Adrenal gland (tissue), 12 donors: Measurements from ENCODE around the gene CYP26B1. TPM values are rescaled to one million over a fixed set of nuclear protein-coding genes. Genes with fewer than 3 reads are reported as not detected.
"Not testable (repeated sequence)": the region's sequence is repeated elsewhere in the genome, so short reads cannot be mapped to it uniquely, and the experiment has no call there.

Source experiments
- DNase-seq, 7 donors: peaks; one replicate each; pipeline ENCODE4 v3.0.0-alpha.2; 2019 to 2020
- H3K27ac ChIP-seq, 5 donors: fragments of 200-600 bp; sonication (generic) in 4 of 5; 1 replicate in 3 of 5; 2 replicates in 2 of 5; pipeline versions ENCODE4 v1.5.1 to v1.8.0; 2016 to 2020; ENCODE audit warnings: mild to moderate bottlenecking in 1 of 5
- H3K27me3 ChIP-seq: fragments of 200-600 bp; 2 replicates; pipeline ENCODE4 v1.8.0; 2021
- H3K36me3 ChIP-seq, 2 donors: fragments of 200-600 bp; replicated peaks in 1 of 2; 1 replicate in 1 of 2; 2 replicates in 1 of 2; pipeline versions ENCODE4 v1.5.1 to v1.8.0; 2018 to 2022
- H3K4me1 ChIP-seq, 2 donors: fragments of 200-600 bp; replicated peaks in 1 of 2; 1 replicate in 1 of 2; 2 replicates in 1 of 2; pipeline versions ENCODE4 v1.5.1 to v1.8.0; 2018 to 2021
- H3K4me3 ChIP-seq, 4 donors: fragments of 200-600 bp; sonication (generic) in 3 of 4; one replicate each; pipeline ENCODE4 v1.5.1; 2016 to 2018
- H3K9me3 ChIP-seq, 3 donors: fragments of 200-600 bp; sonication (generic) in 1 of 3; replicated peaks in 1 of 3; 1 replicate in 2 of 3; 2 replicates in 1 of 3; pipeline versions ENCODE4 v1.5.1 to v1.8.0; 2016 to 2021
- POLR2A ChIP-seq, 2 donors: fragments of 450-650 bp; IDR thresholded peaks; one replicate each; pipeline ENCODE4 v1.6.1; 2017; ENCODE audit warnings: antibody characterized with exemption in 2 of 2, mild to moderate bottlenecking in 2 of 2, moderate library complexity in 1 of 2
- WGBS, 4 donors: extraction: QIAGEN DNeasy Blood & Tissue Kit in 2 of 4; methylation state at CpG; one replicate each; pipeline versions ENCODE4 v1.1.5 to v1.1.7; 2013 to 2017; 5-methylcytosine and 5-hydroxymethylcytosine counted together
- intact Hi-C, 2 donors: fragments of 100-400 bp; cut with DNase I; formaldehyde crosslinking; loops; one replicate each; pipeline versions ENCODE4 v1.14.1 to v1.15.0; 2022 to 2023
- polyA plus RNA-seq, 3 donors: library from polyadenylated mRNA; stranded (reverse); fragments of 200-250 nt in 2 of 3; fragments of 350-450 nt in 1 of 3; fragmentation: Illumina TruSeq in 1 of 3; extraction: RNeasy Lipid Tissue Mini Kit (QIAGEN cat#74804) in 1 of 3; gene quantifications; one replicate each; pipeline ENCODE4 v1.2.3, GENCODE V29; 2013 to 2014
- total RNA-seq, 9 donors: library from RNA; depleted of rRNA in 4 of 9; stranded (reverse); fragments of >200 nt in 4 of 9; fragments of 120-200 nt in 1 of 9; fragmentation: NEBNext Ultra II Directional in 1 of 9; extraction: Animal tissue kit (Norgen Biotek cat#: 25700) in 1 of 9; gene quantifications; one replicate each; pipeline versions ENCODE4 v1.1.0 to v1.2.4, GENCODE V29; 2013 to 2023
- TF ChIP-seq, protein P1 (sequence below), 6 experiments: fragments of 450-650 bp in 4 of 6; fragments of 200-600 bp in 2 of 6; sonication (generic) in 1 of 6; IDR thresholded peaks; 1 replicate in 5 of 6; 2 replicates in 1 of 6; pipeline versions ENCODE4 v1.5.1 to v1.8.0; 2016 to 2021; ENCODE audit warnings: antibody characterized with exemption in 6 of 6, mild to moderate bottlenecking in 2 of 6, moderate library complexity in 1 of 6
- donor health status: healthy with polysubstance abuse.
- donor health status: Bipolar disorder and iron deficiency.
- donor health status: DM: yes; HTN: yes; CAD: no.
- donor health status: DM: no; HTN: no; CAD: no.
- donor health status: DM: no; HTN: no; CAD: no.
- donor health status: DM: yes; HTN: yes; CAD: no.

CYP26B1 gene
- total and polyA plus RNA-seq, 12 donors, result 0.53 to 30.3 (median 10.7) TPM

DNA sequence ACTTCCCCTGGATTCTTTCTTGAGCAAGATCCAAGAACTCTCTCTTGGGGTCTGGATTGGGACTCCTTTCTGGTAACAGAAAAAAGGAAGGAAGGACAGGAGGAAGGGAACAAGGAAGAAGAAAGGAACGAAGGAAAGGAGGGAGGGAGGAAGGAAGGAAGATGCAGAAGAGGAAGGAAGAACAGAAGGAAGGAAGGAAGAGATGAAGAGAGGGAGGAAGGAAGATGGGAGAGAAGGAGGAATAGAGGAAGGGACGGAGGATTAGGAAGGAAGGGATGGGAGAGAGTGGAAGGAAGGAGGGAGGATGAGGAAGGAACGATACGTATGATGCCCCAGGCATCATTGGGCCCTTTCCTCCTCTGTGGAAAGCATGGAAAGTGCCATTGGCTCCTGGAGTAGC lies 58.6 kb downstream of the CYP26B1 start:
- Histone ChIP-seq H3K27ac (no peak overlapping the region), H3K4me3 (no peak overlapping the region), H3K36me3 (no peaks in the 10 kb centered on the region), H3K27me3 (no peaks in the 10 kb centered on the region), H3K4me1 (no peaks in the 10 kb centered on the region), H3K9me3 (no peaks in the 10 kb centered on the region)
- 67 to 81% (median 73%) methylated on average over 4 of the region's 4 CpGs for WGBS, 4 donors
- DNase-seq, result no peak
- TF ChIP-seq POLR2A (IDR thresholded peaks at IDR 0.05), result no peak
- TF ChIP-seq, protein P1, sequence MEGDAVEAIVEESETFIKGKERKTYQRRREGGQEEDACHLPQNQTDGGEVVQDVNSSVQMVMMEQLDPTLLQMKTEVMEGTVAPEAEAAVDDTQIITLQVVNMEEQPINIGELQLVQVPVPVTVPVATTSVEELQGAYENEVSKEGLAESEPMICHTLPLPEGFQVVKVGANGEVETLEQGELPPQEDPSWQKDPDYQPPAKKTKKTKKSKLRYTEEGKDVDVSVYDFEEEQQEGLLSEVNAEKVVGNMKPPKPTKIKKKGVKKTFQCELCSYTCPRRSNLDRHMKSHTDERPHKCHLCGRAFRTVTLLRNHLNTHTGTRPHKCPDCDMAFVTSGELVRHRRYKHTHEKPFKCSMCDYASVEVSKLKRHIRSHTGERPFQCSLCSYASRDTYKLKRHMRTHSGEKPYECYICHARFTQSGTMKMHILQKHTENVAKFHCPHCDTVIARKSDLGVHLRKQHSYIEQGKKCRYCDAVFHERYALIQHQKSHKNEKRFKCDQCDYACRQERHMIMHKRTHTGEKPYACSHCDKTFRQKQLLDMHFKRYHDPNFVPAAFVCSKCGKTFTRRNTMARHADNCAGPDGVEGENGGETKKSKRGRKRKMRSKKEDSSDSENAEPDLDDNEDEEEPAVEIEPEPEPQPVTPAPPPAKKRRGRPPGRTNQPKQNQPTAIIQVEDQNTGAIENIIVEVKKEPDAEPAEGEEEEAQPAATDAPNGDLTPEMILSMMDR (IDR thresholded peaks at IDR 0.05), result no peak
- intact Hi-C loops, result no loop called here

DNA sequence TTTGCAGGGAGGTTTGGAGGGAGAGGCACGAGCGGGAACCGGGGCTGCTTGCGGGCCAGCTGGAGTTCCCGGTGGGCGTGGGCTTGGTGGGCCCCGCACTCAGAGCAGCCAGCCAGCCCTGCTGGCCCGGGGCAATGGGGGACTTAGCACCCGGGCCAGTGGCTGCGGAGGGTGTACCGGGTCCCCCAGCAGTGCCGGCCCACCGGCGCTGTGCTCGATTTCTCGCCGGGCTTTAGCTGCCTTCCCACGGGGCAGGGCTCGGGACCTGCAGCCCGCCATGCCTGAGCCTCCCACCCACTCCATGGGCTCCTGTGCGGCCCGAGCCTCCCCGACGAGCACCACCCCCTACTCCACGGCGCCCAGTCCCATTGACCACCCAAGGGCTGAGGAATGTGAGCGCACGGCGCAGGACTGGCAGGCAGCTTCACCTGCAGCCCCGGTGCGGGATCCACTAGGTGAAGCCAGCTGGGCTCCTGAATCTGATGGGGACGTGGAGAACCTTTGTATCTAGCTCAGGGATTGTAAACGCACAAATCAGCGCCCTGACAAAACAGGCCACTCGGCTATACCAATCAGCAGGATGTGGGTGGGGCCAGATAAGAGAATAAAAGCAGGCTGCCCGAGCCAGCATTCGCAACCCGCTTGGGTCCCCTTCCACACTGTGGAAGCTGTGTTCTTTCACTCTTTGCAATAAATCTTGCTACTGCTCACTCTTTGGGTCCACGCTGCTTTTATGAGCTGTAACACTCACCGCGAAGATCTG lies 60.6 kb downstream of the CYP26B1 start:
- 74 to 90% (median 86%) methylated on average over 10 to 38 of the region's 41 CpGs for WGBS, 4 donors
- DNase-seq, H3K4me1 ChIP-seq, H3K27me3 ChIP-seq, H3K9me3 ChIP-seq, intact Hi-C loops, H3K27ac ChIP-seq, H3K4me3 ChIP-seq, H3K36me3 ChIP-seq: not testable (repeated sequence)

DNA sequence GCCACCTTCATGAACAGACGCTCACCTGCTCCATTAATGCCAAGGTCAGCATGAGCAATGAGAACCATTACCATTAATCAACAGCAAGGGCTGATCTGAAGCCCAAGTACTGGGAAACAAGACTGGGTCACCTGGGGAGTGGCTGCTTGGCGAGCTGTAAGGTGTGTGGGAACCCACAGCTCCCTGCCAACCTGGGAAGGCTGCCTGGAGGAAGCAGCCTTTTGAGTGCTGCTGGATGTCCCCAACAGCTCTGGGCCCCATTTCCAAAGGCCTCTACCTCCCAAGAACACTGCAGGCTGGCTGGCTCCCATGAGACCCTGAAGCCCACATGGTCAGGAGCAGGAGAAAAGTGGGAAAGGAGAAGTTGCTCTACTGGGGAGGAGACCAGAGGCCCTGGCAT lies 62.1 kb downstream of the CYP26B1 start:
- no peaks in the 10 kb centered on the region for H3K27me3 ChIP-seq
- TF ChIP-seq, protein P1 (IDR thresholded peaks at IDR 0.05), result no peak
- TF ChIP-seq POLR2A (IDR thresholded peaks at IDR 0.05), result no peak
- H3K4me3 ChIP-seq, result no peak overlapping the region
- no peaks in the 10 kb centered on the region for H3K36me3 ChIP-seq
- WGBS, 4 donors, result 67 to 83% (median 74%) methylated on average over 2 of the region's 2 CpGs
- H3K27ac ChIP-seq, result no peak overlapping the region
- no peak for DNase-seq
- no peaks in the 10 kb centered on the region for H3K4me1 ChIP-seq
- intact Hi-C loops, result no loop called here
- H3K9me3 ChIP-seq, result no peaks in the 10 kb centered on the region

DNA sequence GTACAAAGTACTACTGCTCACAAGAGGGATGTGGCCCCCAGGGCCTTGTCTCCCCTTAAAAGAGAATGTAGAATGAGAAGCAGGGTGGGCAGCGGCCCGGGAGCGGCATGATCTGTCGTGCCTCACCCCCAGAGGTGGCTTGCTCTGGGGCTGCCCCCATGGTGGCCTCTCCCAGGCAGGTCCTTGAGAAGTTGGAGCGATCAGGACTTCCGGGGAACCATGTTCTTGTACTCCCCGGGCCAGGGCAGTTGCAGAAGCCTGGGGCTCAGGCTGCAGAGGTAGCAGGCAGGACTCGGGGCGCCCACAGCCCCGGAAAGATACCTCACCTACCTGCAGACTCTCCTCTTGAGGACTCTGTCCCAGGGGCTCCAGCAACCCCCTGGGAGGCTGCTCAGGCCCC lies 62.6 kb downstream of the CYP26B1 start:
- H3K27ac ChIP-seq, result no peak overlapping the region
- intact Hi-C loops, result no loop called here
- H3K9me3 ChIP-seq, result no peaks in the 10 kb centered on the region
- 84 to 95% (median 89%) methylated on average over 7 to 10 of the region's 10 CpGs for whole genome bisulfite sequencing, 4 donors
- no peaks in the 10 kb centered on the region for H3K36me3 ChIP-seq
- no peaks in the 10 kb centered on the region for H3K27me3 ChIP-seq
- TF ChIP-seq, protein P1 (IDR thresholded peaks at IDR 0.05), result no peak
- no peak for TF ChIP-seq POLR2A (IDR thresholded peaks at IDR 0.05)
- H3K4me3 ChIP-seq, result no peak overlapping the region
- DNase-seq, result no peak
- H3K4me1 ChIP-seq, result no peaks in the 10 kb centered on the region

DNA sequence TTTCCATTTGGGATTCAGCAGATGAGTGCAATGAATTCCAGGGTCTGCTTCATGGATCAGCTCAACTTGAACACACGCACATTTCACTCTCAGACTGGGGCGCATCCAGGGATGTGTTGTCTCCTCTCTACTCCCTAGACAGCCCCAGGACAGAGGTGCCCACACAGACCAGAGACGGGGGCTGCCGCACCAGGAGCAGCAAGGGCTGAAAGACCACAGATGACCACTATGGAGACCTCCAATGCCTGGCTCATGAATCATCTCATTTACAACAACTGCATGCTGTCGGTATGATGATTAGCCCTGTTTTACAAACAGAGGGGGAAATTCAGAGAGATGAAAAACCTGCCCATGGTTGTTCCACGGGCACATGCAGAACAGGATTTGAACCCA lies 63.1 kb downstream of the CYP26B1 start:
- no peaks in the 10 kb centered on the region for H3K27me3 ChIP-seq
- no peak overlapping the region for H3K27ac ChIP-seq
- H3K4me3 ChIP-seq, result no peak overlapping the region
- H3K4me1 ChIP-seq, result no peaks in the 10 kb centered on the region
- H3K9me3 ChIP-seq, result no peaks in the 10 kb centered on the region
- intact Hi-C loops, result no loop called here
- H3K36me3 ChIP-seq, result no peaks in the 10 kb centered on the region
- TF ChIP-seq, protein P1 (IDR thresholded peaks at IDR 0.05), result no peak
- no peak for TF ChIP-seq POLR2A (IDR thresholded peaks at IDR 0.05)
- DNase-seq, result no peak
- WGBS, 4 donors, result 81 to 89% (median 85%) methylated on average over 6 of the region's 6 CpGs
